KBM-7 (cell line): Measurements from ENCODE around the gene DKK3.

ENCODE experiments used
- DNase-seq: peaks from one replicate; pipeline ENCODE4 v3.0.0-alpha.2; 2015
- in situ Hi-C: fragments of 300-500 bp; cut with MboI; formaldehyde crosslinking; loops from 2 replicates; pipeline ENCODE4 v1.14.3; 2020; ENCODE audit warnings: low sequenced_read_pairs, low pct_unique_long_range_greater_than_20kb, mixed read lengths

Gene DKK3

DNA sequence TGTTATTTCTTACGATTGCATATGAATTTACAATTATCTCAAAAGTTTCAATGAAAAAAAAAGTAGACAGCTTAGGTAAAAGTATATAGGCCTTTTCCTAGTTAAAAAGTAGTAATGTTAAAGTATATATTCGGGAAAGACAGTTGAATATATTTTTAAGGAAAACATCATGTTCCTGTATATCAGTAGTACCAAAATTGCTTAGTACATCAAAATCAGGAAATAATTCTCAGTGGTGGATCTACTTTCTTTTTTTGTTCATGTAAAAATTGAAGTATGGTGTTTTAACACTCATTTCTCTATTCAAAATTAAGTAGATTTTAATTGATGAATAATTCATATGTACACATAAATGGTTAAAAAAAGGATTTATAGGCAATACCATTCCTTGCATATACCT lies 92.8 kb downstream of the DKK3 start:
- in situ Hi-C loops, result no loop called here
- DNase-seq, result no peak

- in situ Hi-C loops, result no loop called here
These were observed 95.0 kb downstream of the DKK3 start for GRCh38 chr11:11913395-11913794.

More at GRCh38 chr11:11913395-11913794, 95.0 kb downstream of the DKK3 start:
- DNase-seq, result no peak
